HEK293 (cell line): ENCODE data around the gene CLP1.
"Not testable (repeated sequence)": the region's sequence is repeated elsewhere in the genome, so short reads cannot be mapped to it uniquely, and the experiment has no call there.

Source experiments
- GLIS2 ChIP-seq: fragments of 450-650 bp; formaldehyde crosslinking; IDR thresholded peaks from 2 replicates; pipeline ENCODE4 v1.5.1; 2016; ENCODE audit warnings: missing biosample characterization, missing genetic modification characterization
- MEIS1 ChIP-seq: sonication (generic); formaldehyde crosslinking; IDR thresholded peaks from 2 replicates; pipeline ENCODE4 v1.8.1; 2022; ENCODE audit warnings: missing genetic modification reagents, mild to moderate bottlenecking, borderline replicate concordance
- SCRT1 ChIP-seq: fragments of 450-650 bp; formaldehyde crosslinking; IDR thresholded peaks from 2 replicates; pipeline ENCODE4 v1.5.1; 2016; ENCODE audit warnings: missing biosample characterization, missing genetic modification characterization, borderline replicate concordance
- TCF7L2 ChIP-seq: IDR thresholded peaks from 2 replicates; pipeline ENCODE4 v1.6.1; 2011; ENCODE audit warnings: low read depth, mild to moderate bottlenecking, inconsistent platforms, low read length, moderate library complexity, borderline replicate concordance
- YY1 ChIP-seq: fragments of 450-650 bp; formaldehyde crosslinking; IDR thresholded peaks from 2 replicates; pipeline ENCODE4 v1.5.1; 2018; ENCODE audit warnings: missing biosample characterization, missing genetic modification characterization
- ZBTB1 ChIP-seq: fragments of 450-650 bp; formaldehyde crosslinking; IDR thresholded peaks from 2 replicates; pipeline ENCODE4 v1.5.1; 2016; ENCODE audit warnings: missing biosample characterization, missing genetic modification characterization
- ZNF23 ChIP-seq: fragments of 450-650 bp; formaldehyde crosslinking; IDR thresholded peaks from 2 replicates; pipeline ENCODE4 v1.5.1; 2016; ENCODE audit warnings: missing biosample characterization, missing genetic modification characterization, borderline replicate concordance
- ZNF292 ChIP-seq: fragments of 450-650 bp; formaldehyde crosslinking; IDR thresholded peaks from 2 replicates; pipeline ENCODE4 v1.5.1; 2016; ENCODE audit warnings: low read depth, missing biosample characterization, missing genetic modification characterization, borderline replicate concordance
- TF ChIP-seq, protein P1 (sequence below): sonication (generic); formaldehyde crosslinking; IDR thresholded peaks from 2 replicates; pipeline ENCODE4 v1.8.1; 2022; ENCODE audit warnings: mild to moderate bottlenecking, moderate library complexity, missing genetic modification reagents
- TF ChIP-seq, protein P2 (sequence below): fragments of 450-650 bp; formaldehyde crosslinking; IDR thresholded peaks from 2 replicates; pipeline ENCODE4 v1.5.1; 2016; ENCODE audit warnings: missing biosample characterization, missing genetic modification characterization
- TF ChIP-seq, protein P3 (sequence below): fragments of 450-650 bp; formaldehyde crosslinking; IDR thresholded peaks from 2 replicates; pipeline ENCODE4 v1.5.1; 2016; ENCODE audit warnings: missing biosample characterization, missing genetic modification characterization, low read depth

DNA sequence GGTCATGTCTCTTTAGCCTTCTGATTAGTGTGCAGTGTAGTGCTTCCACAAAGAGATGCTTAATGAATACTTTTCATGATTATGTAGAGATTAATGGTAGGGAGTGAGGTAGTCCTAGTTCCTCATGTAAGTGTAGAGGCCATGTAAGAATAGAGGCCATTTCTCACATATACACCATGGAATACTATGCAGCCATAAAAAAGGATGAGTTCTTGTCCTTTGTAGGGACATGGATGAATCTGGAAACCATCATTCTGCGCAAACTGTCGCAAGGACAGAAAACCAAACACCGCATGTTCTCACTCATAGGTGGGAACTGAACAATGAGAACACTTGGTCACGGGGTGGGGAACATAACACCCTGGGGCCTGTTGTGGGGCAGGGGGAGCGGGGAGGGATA lies 32.9 kb downstream of the CLP1 start:
- not testable (repeated sequence) for TF ChIP-seq SCRT1 (tag by site-specific recombination); GLIS2; MEIS1 (CRISPR knock-in tag); ZNF23 (tag by site-specific recombination); TCF7L2; YY1 (tag by site-specific recombination); ZBTB1 (tag by site-specific recombination); ZNF292
- TF ChIP-seq, protein P1, sequence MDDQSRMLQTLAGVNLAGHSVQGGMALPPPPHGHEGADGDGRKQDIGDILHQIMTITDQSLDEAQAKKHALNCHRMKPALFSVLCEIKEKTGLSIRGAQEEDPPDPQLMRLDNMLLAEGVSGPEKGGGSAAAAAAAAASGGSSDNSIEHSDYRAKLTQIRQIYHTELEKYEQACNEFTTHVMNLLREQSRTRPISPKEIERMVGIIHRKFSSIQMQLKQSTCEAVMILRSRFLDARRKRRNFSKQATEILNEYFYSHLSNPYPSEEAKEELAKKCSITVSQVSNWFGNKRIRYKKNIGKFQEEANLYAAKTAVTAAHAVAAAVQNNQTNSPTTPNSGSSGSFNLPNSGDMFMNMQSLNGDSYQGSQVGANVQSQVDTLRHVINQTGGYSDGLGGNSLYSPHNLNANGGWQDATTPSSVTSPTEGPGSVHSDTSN (CRISPR knock-in tag) = not testable (repeated sequence)
- TF ChIP-seq, protein P2, sequence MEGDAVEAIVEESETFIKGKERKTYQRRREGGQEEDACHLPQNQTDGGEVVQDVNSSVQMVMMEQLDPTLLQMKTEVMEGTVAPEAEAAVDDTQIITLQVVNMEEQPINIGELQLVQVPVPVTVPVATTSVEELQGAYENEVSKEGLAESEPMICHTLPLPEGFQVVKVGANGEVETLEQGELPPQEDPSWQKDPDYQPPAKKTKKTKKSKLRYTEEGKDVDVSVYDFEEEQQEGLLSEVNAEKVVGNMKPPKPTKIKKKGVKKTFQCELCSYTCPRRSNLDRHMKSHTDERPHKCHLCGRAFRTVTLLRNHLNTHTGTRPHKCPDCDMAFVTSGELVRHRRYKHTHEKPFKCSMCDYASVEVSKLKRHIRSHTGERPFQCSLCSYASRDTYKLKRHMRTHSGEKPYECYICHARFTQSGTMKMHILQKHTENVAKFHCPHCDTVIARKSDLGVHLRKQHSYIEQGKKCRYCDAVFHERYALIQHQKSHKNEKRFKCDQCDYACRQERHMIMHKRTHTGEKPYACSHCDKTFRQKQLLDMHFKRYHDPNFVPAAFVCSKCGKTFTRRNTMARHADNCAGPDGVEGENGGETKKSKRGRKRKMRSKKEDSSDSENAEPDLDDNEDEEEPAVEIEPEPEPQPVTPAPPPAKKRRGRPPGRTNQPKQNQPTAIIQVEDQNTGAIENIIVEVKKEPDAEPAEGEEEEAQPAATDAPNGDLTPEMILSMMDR (tag by site-specific recombination) = not testable (repeated sequence)
- TF ChIP-seq, protein P3, sequence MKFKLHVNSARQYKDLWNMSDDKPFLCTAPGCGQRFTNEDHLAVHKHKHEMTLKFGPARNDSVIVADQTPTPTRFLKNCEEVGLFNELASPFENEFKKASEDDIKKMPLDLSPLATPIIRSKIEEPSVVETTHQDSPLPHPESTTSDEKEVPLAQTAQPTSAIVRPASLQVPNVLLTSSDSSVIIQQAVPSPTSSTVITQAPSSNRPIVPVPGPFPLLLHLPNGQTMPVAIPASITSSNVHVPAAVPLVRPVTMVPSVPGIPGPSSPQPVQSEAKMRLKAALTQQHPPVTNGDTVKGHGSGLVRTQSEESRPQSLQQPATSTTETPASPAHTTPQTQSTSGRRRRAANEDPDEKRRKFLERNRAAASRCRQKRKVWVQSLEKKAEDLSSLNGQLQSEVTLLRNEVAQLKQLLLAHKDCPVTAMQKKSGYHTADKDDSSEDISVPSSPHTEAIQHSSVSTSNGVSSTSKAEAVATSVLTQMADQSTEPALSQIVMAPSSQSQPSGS = not testable (repeated sequence)
